Neutrophil (primary cell): Measurements from ENCODE around the gene LRMDA.

ENCODE experiments used
- H3K27ac ChIP-seq: fragments of 200-600 bp; sonication (generic); 2 replicates; pipeline ENCODE4 v1.5.1; 2016; ENCODE audit warnings: mild to moderate bottlenecking, moderate library complexity
- H3K27me3 ChIP-seq: fragments of 200-600 bp; sonication (generic); 2 replicates; pipeline ENCODE4 v1.6.0; 2016; ENCODE audit warnings: mild to moderate bottlenecking
- H3K36me3 ChIP-seq: fragments of 200-600 bp; sonication (generic); 2 replicates; pipeline ENCODE4 v1.5.1; 2017
- H3K4me1 ChIP-seq, 2 experiments: fragments of 200-600 bp in 1 of 2; sonication (generic) in 1 of 2; 1 replicate in 1 of 2; 2 replicates in 1 of 2; pipeline versions ENCODE4 v1.5.1 to v1.6.1; 2013 to 2016; ENCODE audit warnings: low read depth in 1 of 2, low read length in 1 of 2, mild to moderate bottlenecking in 1 of 2, moderate library complexity in 1 of 2; ENCODE audit not compliant: control insufficient read depth in 1 of 2, insufficient read depth in 1 of 2
- H3K4me3 ChIP-seq, 2 experiments: fragments of 200-600 bp in 1 of 2; sonication (generic) in 1 of 2; 1 replicate in 1 of 2; 2 replicates in 1 of 2; pipeline ENCODE4 v1.5.1; 2013 to 2016; ENCODE audit warnings: low read depth in 1 of 2, low read length in 1 of 2, mild to moderate bottlenecking in 1 of 2, moderate library complexity in 1 of 2
- H3K9me3 ChIP-seq: fragments of 200-600 bp; sonication (generic); 2 replicates; pipeline ENCODE4 v1.5.1; 2016
- CTCF ChIP-seq: fragments of 200-600 bp; sonication (generic); IDR thresholded peaks from 2 replicates; pipeline ENCODE4 v1.5.1; 2016; ENCODE audit warnings: antibody characterized with exemption

Gene LRMDA

GRCh38 chr10:75407224-75407712 is 24.2 kb upstream of the LRMDA start:
- Histone ChIP-seq H3K27me3 (peaks cover 99% of the 10 kb centered on the region), H3K9me3 (no peaks in the 10 kb centered on the region), H3K4me3 (peak overlapping the region; percentile 73 to 90), H3K27ac (no peak overlapping the region), H3K36me3 (no peaks in the 10 kb centered on the region), H3K4me1 (peaks cover 55 to 61% of the 10 kb centered on the region in 2 experiments)
- no peak for TF ChIP-seq CTCF

GRCh38 chr10:75407713-75408508 is 23.5 kb upstream of the LRMDA start:
- peak overlapping the region; percentile 73 to 90 for H3K4me3 ChIP-seq
- H3K27ac ChIP-seq = no peak overlapping the region
- H3K4me1 ChIP-seq = peaks cover 49 to 55% of the 10 kb centered on the region in 2 experiments
- H3K9me3 ChIP-seq = no peaks in the 10 kb centered on the region
- no peak for TF ChIP-seq CTCF
- H3K36me3 ChIP-seq = no peaks in the 10 kb centered on the region
- H3K27me3 ChIP-seq = peaks cover 93% of the 10 kb centered on the region

GRCh38 chr10:75408509-75408875 is 22.9 kb upstream of the LRMDA start:
- peak overlapping the region; percentile 73 to 90 for H3K4me3 ChIP-seq
- H3K4me1 ChIP-seq = peaks cover 43 to 49% of the 10 kb centered on the region in 2 experiments
- no peaks in the 10 kb centered on the region for H3K9me3 ChIP-seq
- no peak overlapping the region for H3K27ac ChIP-seq
- no peak for TF ChIP-seq CTCF
- peaks cover 91% of the 10 kb centered on the region for H3K27me3 ChIP-seq
- H3K36me3 ChIP-seq = no peaks in the 10 kb centered on the region

GRCh38 chr10:75408911-75409885 is 22.2 kb upstream of the LRMDA start:
- Histone ChIP-seq H3K9me3 (no peaks in the 10 kb centered on the region), H3K36me3 (no peaks in the 10 kb centered on the region), H3K4me3 (peak overlapping the region; percentile 73 to 90), H3K27me3 (peaks cover 91% of the 10 kb centered on the region), H3K4me1 (peaks cover 36 to 42% of the 10 kb centered on the region in 2 experiments), H3K27ac (no peak overlapping the region)
- TF ChIP-seq CTCF = no peak

GRCh38 chr10:75410132-75411005 is 21.1 kb upstream of the LRMDA start:
- no peaks in the 10 kb centered on the region for H3K9me3 ChIP-seq
- H3K36me3 ChIP-seq = no peaks in the 10 kb centered on the region
- H3K4me3 ChIP-seq = no peak overlapping the region
- no peak for TF ChIP-seq CTCF
- peaks cover 27 to 30% of the 10 kb centered on the region in 2 experiments for H3K4me1 ChIP-seq
- peaks cover 91% of the 10 kb centered on the region for H3K27me3 ChIP-seq
- H3K27ac ChIP-seq = no peak overlapping the region
